T-helper 1 cell (primary cell): Measurements from ENCODE around the gene PGBD4.

ENCODE experiments used
- DNase-seq, 5 donors: peaks; one replicate each; pipeline ENCODE4 v3.0.0-alpha.2; 2012 to 2020
- total RNA-seq, 4 donors: gene quantifications; one replicate each; lab custom pipeline; 2026; lab: John Stamatoyannopoulos, UW

The PGBD4 gene
- total RNA-seq: 14.8 to 28.5 (median 22.2) reads per million in 4 donors

DNA sequence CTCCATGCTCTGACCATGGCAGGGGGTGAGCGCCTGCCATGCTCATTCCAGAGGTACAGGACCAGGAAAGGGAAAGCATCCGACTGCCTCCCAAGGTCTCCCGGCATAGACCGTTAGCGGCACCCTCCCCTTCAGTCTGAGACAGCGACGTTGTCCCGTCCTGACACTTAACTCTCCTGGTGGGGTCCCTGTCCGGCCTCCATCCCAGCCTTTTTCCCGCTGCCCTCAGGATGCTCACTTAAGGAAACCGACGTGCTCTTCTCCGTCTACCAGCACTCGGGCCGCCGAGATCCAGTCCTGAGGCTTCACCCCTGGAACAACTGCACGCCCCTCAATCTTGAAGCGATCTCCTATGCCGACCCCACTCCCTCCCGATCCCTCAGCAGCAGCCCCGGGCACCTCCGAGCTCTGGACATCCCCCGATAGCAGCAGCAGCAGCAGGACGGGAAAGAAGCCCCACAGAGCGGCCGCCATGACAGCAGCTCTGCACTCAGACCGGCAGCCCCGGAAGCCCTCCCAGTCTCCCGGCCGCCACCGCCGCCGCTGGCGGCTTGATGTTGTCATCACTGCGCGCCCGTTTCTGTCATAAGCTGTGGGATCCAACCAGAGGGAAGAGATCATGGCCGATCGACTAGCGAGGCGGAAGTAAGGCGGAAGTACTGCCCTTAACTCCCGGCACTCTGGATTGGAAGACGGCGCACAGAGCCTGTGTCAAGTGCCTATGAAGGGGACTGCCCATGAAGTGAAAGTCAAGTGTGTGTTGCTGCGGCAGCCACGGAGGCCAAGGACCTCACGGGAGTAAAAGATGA is at the start of gene PGBD4, which contains the start of gene EMC7:
TSS of gene PGBD4 (plus strand) at position 718 of the 809 bp plus-strand sequence. CDS start 449 bp downstream, outside the sequence.
TSS of gene EMC7 (minus strand) at position 497 of the 809 bp plus-strand sequence. CDS start at position 474, 23 bp downstream.
- peak; percentile 96 to 99 (median 97) for DNase-seq

DNA sequence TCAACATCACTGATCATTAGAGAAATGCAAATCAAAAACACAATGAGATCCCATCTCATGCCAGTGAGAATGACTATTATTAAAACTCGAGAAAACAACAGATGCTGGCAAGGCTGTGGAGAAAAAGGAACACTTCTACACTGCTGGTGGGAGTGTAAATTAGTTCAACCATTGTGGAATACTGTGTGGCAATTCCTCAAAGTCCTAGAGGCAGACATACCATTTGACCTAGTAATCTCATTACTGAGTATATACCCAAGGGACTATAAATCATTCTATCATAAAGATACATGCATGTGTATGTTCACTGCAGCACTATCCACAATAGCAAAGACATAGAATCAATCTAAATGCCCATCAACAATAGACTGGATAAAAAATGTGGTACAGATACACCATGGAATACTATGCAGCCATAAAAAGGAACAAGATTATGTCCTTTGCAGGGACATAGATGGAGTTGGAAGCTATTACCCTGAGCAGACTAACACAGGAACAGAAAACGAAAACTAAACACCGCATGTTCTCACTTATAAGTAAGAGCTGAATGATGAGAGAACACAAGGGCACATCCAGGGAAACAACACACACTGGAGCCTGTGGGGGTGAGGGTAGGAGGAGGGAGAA is 47.7 kb upstream of the PGBD4 start:
- no peak for DNase-seq

GRCh38 chr15:34055868-34056595 is 45.9 kb upstream of the PGBD4 start:
- no peak for DNase-seq

DNA sequence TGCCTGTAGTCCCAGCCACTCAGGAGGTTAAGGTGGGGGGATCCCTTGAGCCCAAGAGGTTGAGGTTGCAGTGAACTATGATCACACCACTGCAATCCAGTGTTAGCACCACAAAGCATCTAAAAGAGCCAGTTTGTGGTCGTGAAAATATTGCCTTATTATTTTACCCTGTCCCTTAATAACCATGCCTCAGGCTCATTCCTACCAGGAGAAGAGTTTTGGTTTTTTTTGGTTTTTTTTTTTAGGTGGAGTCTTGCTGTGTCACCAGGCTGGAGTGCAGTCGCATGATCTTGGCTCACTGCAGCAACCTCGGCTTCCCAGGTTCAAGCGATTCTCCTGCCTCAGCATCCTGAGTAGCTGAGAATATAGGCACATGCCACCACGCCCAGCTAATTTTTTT is 45.0 kb upstream of the PGBD4 start:
- DNase-seq: no peak

DNA sequence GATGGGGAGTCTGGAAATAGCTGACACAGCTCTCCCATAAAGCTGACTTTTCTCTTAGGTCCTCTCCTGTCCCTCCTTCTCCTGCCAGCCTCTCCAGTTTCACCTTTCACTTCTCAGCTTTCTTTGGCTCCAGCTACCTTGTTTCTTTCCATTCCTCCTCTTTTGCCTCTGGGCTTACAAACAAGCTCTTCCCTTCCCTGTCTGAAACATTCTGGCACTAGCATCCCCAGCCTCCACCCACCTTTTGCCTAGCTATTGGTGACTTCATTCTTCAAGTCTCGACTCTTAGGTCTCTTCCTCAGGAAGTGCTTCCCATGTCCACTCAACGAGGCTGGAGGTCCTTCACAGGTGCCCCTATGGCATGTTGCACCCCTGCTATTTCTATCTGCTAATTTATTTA is 42.4 kb upstream of the PGBD4 start:
- DNase-seq: no peak

DNA sequence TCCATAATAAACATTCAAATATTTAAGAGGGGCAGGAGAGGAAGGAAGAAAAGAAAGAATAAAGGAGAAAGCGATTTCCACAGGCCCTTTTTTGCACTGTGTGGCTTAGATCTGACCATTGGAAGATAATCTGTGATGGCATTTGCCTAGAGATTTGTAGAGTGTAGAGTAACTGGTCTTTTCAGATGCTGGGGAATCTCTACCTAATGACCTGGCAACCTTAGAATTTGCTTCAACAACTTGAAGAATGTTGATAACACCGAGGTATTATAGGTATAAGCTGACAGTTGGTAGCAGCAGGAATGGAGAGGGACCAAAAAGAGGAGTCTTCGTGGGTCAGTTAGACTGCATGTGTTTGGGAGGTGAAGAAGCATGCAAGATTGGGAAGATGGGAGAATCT is 41.9 kb upstream of the PGBD4 start:
- no peak for DNase-seq

- no peak for DNase-seq
Observed at GRCh38 chr15:34064438-34064837, 37.4 kb upstream of the PGBD4 start.

DNA sequence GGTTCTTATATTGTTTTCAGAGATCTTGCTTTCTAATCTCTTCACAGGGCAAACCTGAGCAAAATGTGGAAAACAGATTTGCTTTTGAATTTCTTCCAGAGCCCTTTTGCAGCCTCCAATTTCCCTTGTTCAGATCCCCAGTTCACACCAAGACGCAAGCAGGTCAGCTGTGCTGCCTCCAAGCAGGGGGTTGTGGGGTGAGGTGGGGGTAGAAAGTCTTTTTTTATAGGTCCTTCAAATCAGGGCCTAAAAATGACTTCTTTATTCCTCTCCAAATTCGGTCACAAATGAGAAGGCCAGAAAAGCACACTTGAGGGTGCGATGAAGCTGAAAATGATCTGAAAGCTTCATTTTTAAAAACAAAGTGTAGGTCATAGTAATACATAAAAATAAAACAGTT is 36.6 kb upstream of the PGBD4 start:
- DNase-seq: no peak

GRCh38 chr15:34065941-34066340 is 35.9 kb upstream of the PGBD4 start:
- no peak for DNase-seq

DNA sequence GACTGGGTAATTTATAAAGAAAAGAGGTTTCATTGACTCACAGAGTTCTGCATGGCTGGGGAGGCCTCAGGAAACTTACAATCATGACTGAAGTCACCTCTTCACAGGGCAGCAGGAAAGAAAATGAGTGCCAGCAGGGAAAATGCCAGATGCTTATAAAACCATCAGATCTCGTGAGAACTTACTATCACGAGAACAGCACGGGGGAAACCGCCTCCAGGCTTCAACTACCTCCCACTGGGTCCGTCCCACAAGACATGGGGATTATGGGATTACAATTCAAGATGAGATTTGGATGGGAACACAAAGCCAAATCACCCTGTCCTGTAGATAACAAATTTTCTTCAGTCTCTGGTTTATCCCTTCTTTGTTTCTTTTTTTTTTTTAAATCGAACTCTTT is 31.9 kb upstream of the PGBD4 start:
- DNase-seq: no peak

- no peak for DNase-seq
Observed at GRCh38 chr15:34076785-34077184, 25.1 kb upstream of the PGBD4 start.

- no peak for DNase-seq
Observed at GRCh38 chr15:34078900-34079299, 23.0 kb upstream of the PGBD4 start.

DNA sequence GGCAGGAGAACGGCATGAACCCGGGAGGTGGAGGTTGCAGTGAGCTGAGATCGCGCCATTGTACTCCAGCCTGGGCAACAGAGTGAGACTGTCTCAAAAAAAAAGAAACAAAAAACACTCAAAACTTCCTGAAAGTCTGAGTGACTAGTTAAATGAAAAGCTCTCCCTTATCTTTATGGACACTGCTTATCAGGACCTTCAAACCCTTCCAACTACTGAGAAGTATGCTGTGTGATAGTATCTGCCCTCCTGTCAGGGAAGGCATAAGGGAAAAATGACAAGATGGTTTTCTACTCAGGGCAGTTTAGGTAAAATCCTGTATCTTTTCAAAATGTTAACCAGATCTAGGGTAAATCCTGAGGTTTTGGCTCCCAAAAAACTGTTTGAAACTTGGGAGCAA is 22.0 kb upstream of the PGBD4 start:
- DNase-seq: no peak

DNA sequence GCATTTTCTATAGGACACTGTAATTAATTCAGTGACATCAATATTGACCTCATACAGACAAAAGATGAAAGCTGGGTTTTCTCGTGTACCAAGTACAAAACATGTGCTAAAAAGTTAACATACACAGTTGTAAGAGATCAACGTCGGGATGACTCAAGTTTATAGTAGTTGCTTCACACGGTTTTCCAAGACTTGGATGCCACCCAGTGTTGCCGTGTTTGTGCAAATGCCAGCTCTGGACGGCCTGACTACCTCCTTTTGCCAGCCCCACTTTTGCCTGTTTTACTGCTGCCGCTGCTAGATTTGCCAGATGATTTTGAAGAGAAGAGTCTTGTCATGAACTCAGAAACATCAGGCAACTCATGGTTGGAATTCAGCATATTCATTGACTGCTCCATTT is 17.8 kb upstream of the PGBD4 start:
- DNase-seq: no peak

DNA sequence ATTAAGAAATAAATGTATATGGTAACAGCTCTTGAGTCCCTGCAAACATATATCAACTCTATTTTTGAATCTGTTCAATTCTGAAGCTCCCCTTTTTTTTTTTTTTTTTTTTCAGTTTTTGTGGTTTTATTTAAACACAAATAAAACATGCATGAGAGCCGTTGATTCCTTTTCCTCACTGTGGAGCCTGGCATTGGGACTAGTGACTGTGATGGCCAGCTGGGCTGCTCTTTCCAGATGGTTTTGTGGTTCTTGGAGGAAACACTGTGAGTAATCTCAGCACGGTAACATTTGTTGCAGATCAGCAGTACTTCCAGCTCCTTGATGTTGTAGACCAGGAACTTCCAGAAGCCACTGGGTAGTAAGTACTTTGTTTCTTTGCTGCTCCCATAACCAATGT is 16.1 kb upstream of the PGBD4 start:
- DNase-seq: no peak

DNA sequence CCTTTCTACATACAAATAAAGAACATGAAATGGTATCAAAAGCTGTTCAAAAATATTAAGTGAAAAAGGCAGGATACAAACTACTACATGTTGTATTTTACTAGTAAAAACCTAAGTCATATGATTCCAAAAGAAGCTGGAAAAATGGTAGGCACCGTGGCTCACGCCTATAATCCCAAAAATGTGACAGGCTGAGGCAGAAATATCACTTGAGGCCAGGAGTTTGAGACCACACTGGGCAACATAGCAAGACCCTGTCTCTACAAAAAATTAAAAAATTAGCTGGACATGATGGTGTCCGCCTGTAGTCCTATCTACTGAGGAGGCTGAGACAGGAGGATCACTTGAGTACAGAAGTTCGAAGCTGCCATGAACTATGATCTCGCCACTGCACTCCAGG is 2.0 kb upstream of the PGBD4 start:
- no peak for DNase-seq

GRCh38 chr15:34102175-34102925 is 467 bp downstream of the PGBD4 start:
- no peak for DNase-seq

DNA sequence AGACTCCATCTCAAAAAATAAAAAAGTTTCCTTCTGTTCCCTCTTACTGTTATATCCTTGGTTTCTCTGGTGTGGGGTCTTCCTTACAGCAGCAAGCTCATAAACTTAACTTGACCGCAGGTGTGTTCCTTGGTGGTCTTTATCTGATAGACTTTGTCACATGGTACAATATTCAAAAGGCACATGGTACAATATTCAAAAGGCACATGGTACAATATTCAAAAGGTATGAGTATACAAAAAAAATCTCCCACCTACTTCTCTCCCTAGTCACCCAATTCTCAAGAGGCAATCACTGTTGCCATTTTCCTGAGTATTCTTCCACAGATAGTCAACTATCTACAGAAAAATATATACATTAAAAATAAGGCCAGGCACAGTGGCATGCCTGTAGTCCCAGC is 4.5 kb downstream of the PGBD4 start:
- DNase-seq: no peak

- DNase-seq: no peak
Observed at GRCh38 chr15:34107315-34107714, 5.4 kb downstream of the PGBD4 start.

GRCh38 chr15:34109797-34110663 is 8.1 kb downstream of the PGBD4 start:
- DNase-seq: peak in 1 of 5 donors; percentile 27

- no peak for DNase-seq
Observed at GRCh38 chr15:34111488-34111887, 9.6 kb downstream of the PGBD4 start.

DNA sequence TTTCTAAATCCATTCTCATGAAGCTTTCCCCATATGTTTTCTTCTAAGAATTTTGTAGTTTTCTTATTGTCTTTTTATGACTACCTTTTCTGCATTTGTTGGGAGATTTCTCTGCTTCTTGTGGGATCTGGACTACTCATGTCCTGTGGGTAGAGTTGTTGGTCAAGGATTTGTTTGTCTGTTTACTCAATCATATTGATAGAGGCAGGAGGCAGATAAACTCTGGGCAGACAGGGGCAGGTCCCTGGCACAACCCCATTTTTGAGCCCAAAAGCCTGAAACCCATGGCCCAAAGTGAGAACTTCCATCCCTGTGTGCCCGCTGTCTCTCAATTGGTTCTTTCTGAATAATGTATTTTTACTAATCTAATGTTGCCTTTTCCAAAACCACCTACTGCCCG is 12.3 kb downstream of the PGBD4 start:
- DNase-seq: no peak
